HepG2 (cell line): ENCODE results near the gene GABBR2. TPM values are rescaled to one million over a fixed set of nuclear protein-coding genes. Genes with fewer than 3 reads are reported as not detected.

Experiments
- ATAC-seq: fragments of 200-7000 bp; cut with Tn5 transposase; 3 replicates; pipeline ENCODE4 v1.9.1; 2020; ENCODE audit warnings: mild to moderate bottlenecking, moderate library complexity
- BruUV-seq: library from RNA; stranded (reverse); fragments of 400-500 nt; replicated peaks from 2 replicates; lab custom pipeline; 2021; lab: Mats Ljungman, UMichigan
- CTCF ChIA-PET: fragments of 300-600 bp; formaldehyde crosslinking; extraction: SDS; loops from one replicate; lab custom pipeline; 2021; ENCODE audit warnings: low total read pairs, inconsistent platforms, low intra/inter-chr PET ratio; lab: Yijun Ruan, JAX
- POLR2A ChIA-PET: fragments of 350-600 bp; sonication (Branson Sonifier 250); formaldehyde crosslinking; loops from one replicate; lab custom pipeline; 2020; ENCODE audit warnings: antibody characterized with exemption, inconsistent platforms; lab: Yijun Ruan, JAX
- DNase-seq: peaks from one replicate; pipeline ENCODE4 v3.0.0-alpha.2; 2015; ENCODE audit warnings: low spot score
- FAIRE-seq: peaks from 3 replicates; lab custom pipeline; 2011; peaks lifted over from hg19 to GRCh38; lab: Jason Lieb, UNC
- H2AFZ ChIP-seq: one replicate; pipeline ENCODE4 v1.6.1; 2011; ENCODE audit warnings: low read length, inconsistent platforms
- H3K27ac ChIP-seq: fragments of 300-600 bp; 3 replicates; pipeline ENCODE4 v1.8.0; 2011; ENCODE audit warnings: mixed run types, mild to moderate bottlenecking, mixed read lengths, low read length, inconsistent platforms; ENCODE audit not compliant: insufficient read depth; ENCODE audit errors: extremely low read length
- H3K27me3 ChIP-seq, 2 experiments: fragments of 200-600 bp in 1 of 2; 2 replicates in 1 of 2; 3 replicates in 1 of 2; pipeline versions ENCODE4 v1.6.0 to v1.8.0; 2011; ENCODE audit warnings: low read length in 2 of 2, mild to moderate bottlenecking in 2 of 2, moderate library complexity in 2 of 2, inconsistent platforms in 1 of 2; ENCODE audit not compliant: insufficient read depth in 2 of 2, control insufficient read depth in 1 of 2
- H3K36me3 ChIP-seq, 2 experiments: fragments of 200-600 bp in 1 of 2; replicated peaks in 1 of 2; 2 replicates in 1 of 2; 3 replicates in 1 of 2; pipeline versions ENCODE4 v1.5.1 to v1.8.0; 2011; ENCODE audit warnings: low read length in 2 of 2, inconsistent platforms in 1 of 2; ENCODE audit not compliant: insufficient read depth in 2 of 2, control insufficient read depth in 1 of 2
- H3K4me1 ChIP-seq: 2 replicates; pipeline ENCODE4 v1.5.1; 2012; ENCODE audit warnings: low read length, inconsistent platforms; ENCODE audit not compliant: insufficient read depth
- H3K4me2 ChIP-seq: 2 replicates; pipeline ENCODE4 v1.6.0; 2011; ENCODE audit warnings: low read depth, low read length, inconsistent platforms
- H3K4me3 ChIP-seq, 3 experiments: fragments of 200-600 bp in 1 of 3; sonication (generic), shearing (Covaris generic) in 1 of 3; replicated peaks in 1 of 3; 2 replicates each; pipeline ENCODE4 v1.5.1; 2011 to 2016; ENCODE audit warnings: low read length in 3 of 3, inconsistent platforms in 2 of 3, low read depth in 2 of 3, mild to moderate bottlenecking in 2 of 3, control low read depth in 1 of 3, mixed read lengths in 1 of 3; ENCODE audit not compliant: insufficient read depth in 1 of 3
- H3K79me2 ChIP-seq: one replicate; pipeline ENCODE4 v1.6.1; 2011; ENCODE audit warnings: low read length, inconsistent platforms; ENCODE audit not compliant: insufficient read depth
- H3K9ac ChIP-seq: 2 replicates; pipeline ENCODE4 v1.6.0; 2011; ENCODE audit warnings: mild to moderate bottlenecking, low read depth, low read length, inconsistent platforms; ENCODE audit not compliant: insufficient read depth
- H3K9me3 ChIP-seq: 2 replicates; pipeline ENCODE4 v1.5.1; 2012; ENCODE audit warnings: mild to moderate bottlenecking, low read length
- H4K20me1 ChIP-seq: 2 replicates; pipeline ENCODE4 v1.6.0; 2011; ENCODE audit warnings: inconsistent platforms, mild to moderate bottlenecking, low read length, moderate library complexity; ENCODE audit not compliant: insufficient read depth
- ATRX ChIP-seq: sonication (generic); formaldehyde crosslinking; IDR thresholded peaks from 2 replicates; pipeline ENCODE4 v1.4.0; 2020; ENCODE audit warnings: missing genetic modification reagents, borderline replicate concordance
- GATAD1 ChIP-seq: IDR thresholded peaks from 2 replicates; pipeline ENCODE4 v1.6.1; 2016; ENCODE audit warnings: missing genetic modification reagents, missing compliant biosample characterization
- LBX2 ChIP-seq: sonication (generic); formaldehyde crosslinking; IDR thresholded peaks from 2 replicates; pipeline ENCODE4 v1.5.0; 2020; ENCODE audit warnings: missing genetic modification reagents, mild to moderate bottlenecking, borderline replicate concordance
- MAX ChIP-seq: IDR thresholded peaks from 2 replicates; pipeline ENCODE4 v1.6.1; 2012; ENCODE audit warnings: inconsistent platforms
- MEIS1 ChIP-seq: sonication (generic); formaldehyde crosslinking; IDR thresholded peaks from 2 replicates; pipeline ENCODE4 v1.9.0; 2021; ENCODE audit warnings: mild to moderate bottlenecking, missing genetic modification reagents, moderate library complexity, borderline replicate concordance
- PHF20 ChIP-seq: sonication (generic); formaldehyde crosslinking; IDR thresholded peaks from 2 replicates; pipeline ENCODE4 v1.5.0; 2020; ENCODE audit warnings: mild to moderate bottlenecking, missing genetic modification reagents
- RBFOX2 ChIP-seq: fragments of 200-400 bp; formaldehyde crosslinking; IDR thresholded peaks from 2 replicates; pipeline ENCODE4 v1.6.1; 2017; ENCODE audit warnings: low read depth, mild to moderate bottlenecking, low read length
- TERF1 ChIP-seq: sonication (generic); formaldehyde crosslinking; IDR thresholded peaks from 2 replicates; pipeline ENCODE4 v1.8.0; 2022; ENCODE audit warnings: mild to moderate bottlenecking, missing genetic modification reagents, moderate library complexity
- THAP11 ChIP-seq: IDR thresholded peaks from 2 replicates; pipeline ENCODE4 v1.6.1; 2016; ENCODE audit warnings: missing biosample characterization, missing genetic modification reagents
- ZFAT ChIP-seq: sonication (generic); formaldehyde crosslinking; conservative IDR thresholded peaks from 2 replicates; pipeline ENCODE4 v1.8.1; 2023; ENCODE audit warnings: missing genetic modification reagents, inconsistent platforms
- ZFP36L1 ChIP-seq: sonication (generic); formaldehyde crosslinking; IDR thresholded peaks from 2 replicates; pipeline ENCODE4 v1.8.0; 2022; ENCODE audit warnings: mild to moderate bottlenecking, missing genetic modification reagents, moderate library complexity
- ZNF275 ChIP-seq: sonication (generic); formaldehyde crosslinking; IDR thresholded peaks from 2 replicates; pipeline ENCODE4 v1.8.0; 2022; ENCODE audit warnings: missing genetic modification reagents, mild to moderate bottlenecking, inconsistent platforms, borderline replicate concordance
- ZNF282 ChIP-seq: fragments of 450-650 bp; IDR thresholded peaks from 2 replicates; pipeline ENCODE4 v1.6.1; 2018; ENCODE audit not compliant: partially characterized antibody
- ZNF776 ChIP-seq: sonication (generic); formaldehyde crosslinking; IDR thresholded peaks from 2 replicates; pipeline ENCODE4 v1.4.0; 2020; ENCODE audit warnings: mild to moderate bottlenecking, missing genetic modification reagents
- ZNF879 ChIP-seq: sonication (generic); formaldehyde crosslinking; IDR thresholded peaks from 2 replicates; pipeline ENCODE4 v1.8.1; 2023; ENCODE audit warnings: missing genetic modification reagents
- WGBS: methylation state at CpG from one replicate; pipeline ENCODE4 v1.1.6; 2017; ENCODE audit warnings: low lambda C conversion rate; 5-methylcytosine and 5-hydroxymethylcytosine counted together
- in situ Hi-C: cut with HindIII; loops from 2 replicates; pipeline ENCODE4 v1.10.0; 2017; ENCODE audit warnings: low pct_unique_long_range_greater_than_20kb; ENCODE audit not compliant: extremely low pct_ligation_motif_present
- intact Hi-C: fragments of 100-400 bp; cut with micrococcal nuclease; formaldehyde crosslinking; loops from one replicate; pipeline ENCODE4 v1.10.0; 2022; ENCODE audit not compliant: unreplicated experiment
- polyA plus RNA-seq, 8 experiments: library from polyadenylated mRNA; depleted of rRNA in 3 of 8; stranded (reverse) in 7 of 8; unstranded in 1 of 8; fragments of >200 nt; fragmentation: Illumina TruSeq in 4 of 8; extraction: Trizol in 4 of 8; gene quantifications; 2 replicates each; pipeline versions ENCODE4 v1.2.1 to v1.2.3, GENCODE V29; 2011 to 2016; ENCODE audit warnings: low read depth in 4 of 8, missing spikeins in 1 of 8, mixed read lengths in 1 of 8; ENCODE audit not compliant: insufficient read depth in 1 of 8
- total RNA-seq, 5 experiments: library from RNA; depleted of rRNA; stranded (reverse); fragments of >200 nt; fragmentation: Illumina TruSeq; extraction: Trizol; gene quantifications; 2 replicates each; pipeline ENCODE4 v1.2.3, GENCODE V29; 2016; ENCODE audit warnings: low read depth in 1 of 5
- TF ChIP-seq, protein P1 (sequence below): sonication (generic); formaldehyde crosslinking; IDR thresholded peaks from 2 replicates; pipeline ENCODE4 v1.5.0; 2020; ENCODE audit warnings: mild to moderate bottlenecking, low read depth, missing genetic modification reagents, borderline replicate concordance
- TF ChIP-seq, protein P2 (sequence below): sonication (generic); formaldehyde crosslinking; conservative IDR thresholded peaks from 2 replicates; pipeline ENCODE4 v1.8.1; 2023; ENCODE audit warnings: missing genetic modification reagents

GABBR2 gene
- total and polyA plus RNA-seq, 2 of the 13 experiments (the other 11 are each of a cell fraction or from before 2014, with no cell fraction given): 0.02 TPM; not detected in 1

- Histone ChIP-seq H3K79me2 (no peaks in the 10 kb centered on the region), H3K27ac (no peak overlapping the region), H3K36me3 (no peaks in the 10 kb centered on the region), H4K20me1 (no peaks in the 10 kb centered on the region), H3K9me3 (no peaks in the 10 kb centered on the region), H3K9ac (no peak overlapping the region), H3K4me3 (no peak overlapping the region), H3K27me3 (peaks cover 0 to 2% of the 10 kb centered on the region in 2 experiments; a peak in 2 of 5 replicates), H2AFZ (no peak overlapping the region), H3K4me1 (no peaks in the 10 kb centered on the region), H3K4me2 (no peak overlapping the region)
- 33% methylated on average over 6 of the region's 11 CpGs for WGBS
- in situ Hi-C loops: no loop called here
- DNase-seq (no peak), ATAC-seq (peak; percentile 35; the same call in 2 of the 3 replicates), FAIRE-seq (no peak)
- ChIA-PET POLR2A (no interaction called here), CTCF (no interaction called here)
- no peak for TF ChIP-seq TERF1 (CRISPR knock-in tag)
- TF ChIP-seq, protein P1, sequence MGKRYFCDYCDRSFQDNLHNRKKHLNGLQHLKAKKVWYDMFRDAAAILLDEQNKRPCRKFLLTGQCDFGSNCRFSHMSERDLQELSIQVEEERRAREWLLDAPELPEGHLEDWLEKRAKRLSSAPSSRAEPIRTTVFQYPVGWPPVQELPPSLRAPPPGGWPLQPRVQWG: no peak
- TF ChIP-seq ZFP36L1: no peak
- no peak for TF ChIP-seq MAX
- TF ChIP-seq ZNF879 (CRISPR knock-in tag): no peak
- TF ChIP-seq GATAD1 (CRISPR knock-in tag): no peak
- no peak for TF ChIP-seq LBX2 (CRISPR knock-in tag)
- TF ChIP-seq, protein P2, sequence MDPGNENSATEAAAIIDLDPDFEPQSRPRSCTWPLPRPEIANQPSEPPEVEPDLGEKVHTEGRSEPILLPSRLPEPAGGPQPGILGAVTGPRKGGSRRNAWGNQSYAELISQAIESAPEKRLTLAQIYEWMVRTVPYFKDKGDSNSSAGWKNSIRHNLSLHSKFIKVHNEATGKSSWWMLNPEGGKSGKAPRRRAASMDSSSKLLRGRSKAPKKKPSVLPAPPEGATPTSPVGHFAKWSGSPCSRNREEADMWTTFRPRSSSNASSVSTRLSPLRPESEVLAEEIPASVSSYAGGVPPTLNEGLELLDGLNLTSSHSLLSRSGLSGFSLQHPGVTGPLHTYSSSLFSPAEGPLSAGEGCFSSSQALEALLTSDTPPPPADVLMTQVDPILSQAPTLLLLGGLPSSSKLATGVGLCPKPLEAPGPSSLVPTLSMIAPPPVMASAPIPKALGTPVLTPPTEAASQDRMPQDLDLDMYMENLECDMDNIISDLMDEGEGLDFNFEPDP: no peak
- no peak for TF ChIP-seq RBFOX2
- TF ChIP-seq ATRX (CRISPR knock-in tag): no peak
- no peak for TF ChIP-seq ZNF282
- no peak for TF ChIP-seq ZNF776
- TF ChIP-seq MEIS1 (CRISPR knock-in tag): no peak
- no peak for TF ChIP-seq THAP11 (CRISPR knock-in tag)
- TF ChIP-seq ZNF275: no peak
- TF ChIP-seq ZFAT (CRISPR knock-in tag): no peak
- TF ChIP-seq PHF20 (CRISPR knock-in tag): no peak
- BruUV-seq: no TSS peak
- intact Hi-C loops: no loop called here
Measured at GRCh38 chr9:98323051-98323830, 385.5 kb downstream of the GABBR2 start.
